Astrocyte (in vitro differentiated cells and primary cell): ENCODE measurements around the gene STK24. TPM values are rescaled to one million over a fixed set of nuclear protein-coding genes. Genes with fewer than 3 reads are reported as not detected.

Experiments
- DNase-seq: peaks from one replicate; pipeline ENCODE4 v3.0.0-alpha.2; 2010; ENCODE audit warnings: low read depth
- FAIRE-seq: peaks from 2 replicates; lab custom pipeline; 2011; peaks lifted over from hg19 to GRCh38; lab: Jason Lieb, UNC
- H2AFZ ChIP-seq: 2 replicates; pipeline ENCODE4 v1.6.0; 2012; ENCODE audit warnings: low read depth, low read length, inconsistent platforms
- H3K27ac ChIP-seq: 2 replicates; pipeline ENCODE4 v1.5.1; 2011; ENCODE audit warnings: low read depth, low read length, inconsistent platforms
- H3K27me3 ChIP-seq: 2 replicates; pipeline ENCODE4 v1.6.0; 2011; ENCODE audit warnings: low read length, inconsistent platforms; ENCODE audit not compliant: insufficient read depth
- H3K36me3 ChIP-seq: 2 replicates; pipeline ENCODE4 v1.5.1; 2011; ENCODE audit warnings: low read length, inconsistent platforms; ENCODE audit not compliant: insufficient read depth
- H3K4me1 ChIP-seq: 2 replicates; pipeline ENCODE4 v1.5.1; 2011; ENCODE audit warnings: low read length, inconsistent platforms; ENCODE audit not compliant: insufficient read depth
- H3K4me2 ChIP-seq: 2 replicates; pipeline ENCODE4 v1.6.0; 2012; ENCODE audit warnings: low read length, inconsistent platforms
- H3K4me3 ChIP-seq: 2 replicates; pipeline ENCODE4 v1.5.1; 2011; ENCODE audit warnings: low read depth, mild to moderate bottlenecking, low read length, inconsistent platforms; ENCODE audit not compliant: insufficient read depth
- H3K79me2 ChIP-seq: 2 replicates; pipeline ENCODE4 v1.6.0; 2012; ENCODE audit warnings: mild to moderate bottlenecking, low read length, inconsistent platforms; ENCODE audit not compliant: insufficient read depth
- H3K9ac ChIP-seq: 2 replicates; pipeline ENCODE4 v1.6.0; 2012; ENCODE audit warnings: mild to moderate bottlenecking, low read length, inconsistent platforms
- H3K9me3 ChIP-seq: 2 replicates; pipeline ENCODE4 v1.5.1; 2012; ENCODE audit warnings: low read depth, mild to moderate bottlenecking, low read length, inconsistent platforms; ENCODE audit not compliant: insufficient read depth
- H4K20me1 ChIP-seq: 2 replicates; pipeline ENCODE4 v1.6.0; 2012; ENCODE audit warnings: low read length, inconsistent platforms; ENCODE audit not compliant: insufficient read depth
- H3K27ac Mint-ChIP-seq: one replicate; pipeline ENCODE4 v1.8.0; 2021; ENCODE audit warnings: mild to moderate bottlenecking, mixed read lengths; ENCODE audit not compliant: unreplicated experiment
- H3K27me3 Mint-ChIP-seq: one replicate; pipeline ENCODE4 v1.8.0; 2021; ENCODE audit warnings: low read depth, mixed read lengths; ENCODE audit not compliant: unreplicated experiment
- H3K36me3 Mint-ChIP-seq: one replicate; pipeline ENCODE4 v1.8.0; 2021; ENCODE audit warnings: low read depth, mixed read lengths; ENCODE audit not compliant: unreplicated experiment
- H3K4me1 Mint-ChIP-seq: one replicate; pipeline ENCODE4 v1.8.0; 2021; ENCODE audit warnings: low read depth, mixed read lengths; ENCODE audit not compliant: unreplicated experiment
- H3K4me3 Mint-ChIP-seq: one replicate; pipeline ENCODE4 v1.8.0; 2021; ENCODE audit warnings: mild to moderate bottlenecking, moderate library complexity, mixed read lengths; ENCODE audit not compliant: unreplicated experiment
- H3K9me3 Mint-ChIP-seq: one replicate; pipeline ENCODE4 v1.8.0; 2021; ENCODE audit warnings: mild to moderate bottlenecking, mixed read lengths; ENCODE audit not compliant: unreplicated experiment
- EZH2 ChIP-seq: IDR thresholded peaks from 2 replicates; pipeline ENCODE4 v1.6.1; 2012; ENCODE audit warnings: mild to moderate bottlenecking, low read length, inconsistent platforms; ENCODE audit not compliant: insufficient read depth
- total RNA-seq: library from RNA; stranded (reverse); gene quantifications from 2 replicates; pipeline ENCODE4 v1.2.1, GENCODE V29; 2021
- TF ChIP-seq, protein P1 (sequence below): IDR thresholded peaks from 2 replicates; pipeline ENCODE4 v1.5.1; 2011; ENCODE audit warnings: low read depth, mild to moderate bottlenecking, inconsistent platforms, low read length, moderate library complexity; ENCODE audit not compliant: insufficient read depth

The STK24 gene
- total RNA-seq, 1 donor from 2014 or later, result 96.1 TPM

DNA sequence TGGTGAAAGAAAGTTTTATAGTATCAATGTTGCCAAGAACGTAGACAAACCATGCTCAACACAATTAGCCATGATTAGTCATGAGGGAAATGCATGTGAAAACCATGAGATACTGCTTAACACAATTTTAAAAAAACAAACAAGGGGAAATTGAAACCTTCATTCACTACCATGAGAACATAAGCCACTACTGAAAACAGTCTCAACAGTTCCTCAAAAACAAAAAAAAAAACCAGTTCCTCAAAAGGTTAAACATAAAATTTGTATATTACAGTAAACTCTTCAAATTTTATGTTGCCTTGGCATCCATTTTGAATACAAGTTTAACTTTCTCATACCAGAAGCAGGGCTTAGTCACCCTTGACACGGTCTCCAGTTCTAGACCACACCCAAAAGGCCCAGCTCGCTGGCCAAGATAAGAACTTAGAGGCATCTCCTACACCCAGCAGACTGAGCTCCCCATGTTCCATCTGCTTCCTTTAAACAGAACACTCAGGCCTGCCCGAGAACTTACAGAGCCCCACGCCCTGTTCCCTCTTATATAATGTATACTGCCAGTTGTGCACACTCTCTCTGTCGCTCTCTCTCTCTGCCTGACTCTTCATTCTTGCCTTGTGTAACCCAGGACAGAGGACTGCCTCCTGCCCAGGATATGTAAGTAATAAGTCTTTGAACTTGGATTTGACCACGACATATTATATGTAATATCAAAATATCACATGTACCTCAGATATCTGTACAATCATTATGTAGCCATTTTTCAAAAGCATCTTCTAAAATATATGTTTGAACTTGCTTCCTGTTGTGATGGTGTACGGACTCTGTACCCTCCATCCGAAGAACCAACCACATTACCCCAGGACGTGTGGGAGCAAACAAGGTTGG, 67.4 kb downstream of the STK24 start:
- TF ChIP-seq EZH2, result no peak
- TF ChIP-seq, protein P1, sequence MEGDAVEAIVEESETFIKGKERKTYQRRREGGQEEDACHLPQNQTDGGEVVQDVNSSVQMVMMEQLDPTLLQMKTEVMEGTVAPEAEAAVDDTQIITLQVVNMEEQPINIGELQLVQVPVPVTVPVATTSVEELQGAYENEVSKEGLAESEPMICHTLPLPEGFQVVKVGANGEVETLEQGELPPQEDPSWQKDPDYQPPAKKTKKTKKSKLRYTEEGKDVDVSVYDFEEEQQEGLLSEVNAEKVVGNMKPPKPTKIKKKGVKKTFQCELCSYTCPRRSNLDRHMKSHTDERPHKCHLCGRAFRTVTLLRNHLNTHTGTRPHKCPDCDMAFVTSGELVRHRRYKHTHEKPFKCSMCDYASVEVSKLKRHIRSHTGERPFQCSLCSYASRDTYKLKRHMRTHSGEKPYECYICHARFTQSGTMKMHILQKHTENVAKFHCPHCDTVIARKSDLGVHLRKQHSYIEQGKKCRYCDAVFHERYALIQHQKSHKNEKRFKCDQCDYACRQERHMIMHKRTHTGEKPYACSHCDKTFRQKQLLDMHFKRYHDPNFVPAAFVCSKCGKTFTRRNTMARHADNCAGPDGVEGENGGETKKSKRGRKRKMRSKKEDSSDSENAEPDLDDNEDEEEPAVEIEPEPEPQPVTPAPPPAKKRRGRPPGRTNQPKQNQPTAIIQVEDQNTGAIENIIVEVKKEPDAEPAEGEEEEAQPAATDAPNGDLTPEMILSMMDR, result no peak
- no peak overlapping the region for H2AFZ ChIP-seq
- Mint-ChIP-seq H3K4me3 (peak overlapping the region; percentile 64), H3K27me3 (no peaks in the 10 kb centered on the region), H3K9me3 (no peaks in the 10 kb centered on the region), H3K4me1 (peaks cover 53% of the 10 kb centered on the region), H3K27ac (peak overlapping the region; percentile 100), H3K36me3 (peaks cover 18% of the 10 kb centered on the region)
- peaks cover 36% of the 10 kb centered on the region for H3K4me1 ChIP-seq
- H3K79me2 ChIP-seq, result peaks cover 87% of the 10 kb centered on the region
- H4K20me1 ChIP-seq, result peaks cover 46% of the 10 kb centered on the region
- no peaks in the 10 kb centered on the region for H3K27me3 ChIP-seq
- H3K9ac ChIP-seq, result peak overlapping the region; percentile 69
- H3K4me2 ChIP-seq, result peak overlapping the region; percentile 69
- H3K4me3 ChIP-seq, result no peak overlapping the region
- DNase-seq (peak; percentile 86), FAIRE-seq (no peak)
- peak overlapping the region; percentile 85 for H3K27ac ChIP-seq
- no peaks in the 10 kb centered on the region for H3K9me3 ChIP-seq
- no peaks in the 10 kb centered on the region for H3K36me3 ChIP-seq

DNA sequence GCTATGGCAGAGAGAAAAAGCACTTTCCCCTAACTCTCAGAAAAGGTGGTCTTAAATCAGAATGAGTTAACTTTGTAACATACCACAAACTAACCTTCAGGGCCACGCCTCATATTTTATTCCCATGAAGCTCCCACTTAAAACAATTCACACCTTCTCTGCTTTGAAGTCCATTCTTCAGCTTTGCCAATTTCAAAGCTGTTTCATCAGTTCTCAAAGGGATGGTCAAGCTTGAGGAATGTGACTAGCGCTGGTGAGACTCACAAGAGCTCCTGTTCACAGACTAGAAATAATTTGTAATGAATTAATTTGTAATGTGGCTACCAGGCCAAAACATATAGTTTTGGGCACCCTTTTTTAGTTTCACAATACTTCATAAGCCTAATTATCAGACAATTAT, 68.2 kb downstream of the STK24 start:
- FAIRE-seq (no peak), DNase-seq (peak; percentile 87)
- Mint-ChIP-seq H3K27me3 (no peaks in the 10 kb centered on the region), H3K36me3 (peaks cover 24% of the 10 kb centered on the region), H3K27ac (peak overlapping the region; percentile 100), H3K4me1 (peaks cover 61% of the 10 kb centered on the region), H3K9me3 (no peaks in the 10 kb centered on the region), H3K4me3 (peak overlapping the region; percentile 64)
- Histone ChIP-seq H3K36me3 (no peaks in the 10 kb centered on the region), H3K4me2 (peak overlapping the region; percentile 69), H3K9ac (peak overlapping the region; percentile 69), H4K20me1 (peaks cover 47% of the 10 kb centered on the region), H2AFZ (no peak overlapping the region), H3K9me3 (no peaks in the 10 kb centered on the region), H3K27me3 (no peaks in the 10 kb centered on the region), H3K79me2 (peaks cover 93% of the 10 kb centered on the region), H3K27ac (peak overlapping the region; percentile 85), H3K4me1 (peaks cover 39% of the 10 kb centered on the region), H3K4me3 (no peak overlapping the region)
- no peak for TF ChIP-seq EZH2
- TF ChIP-seq, protein P1, result no peak

DNA sequence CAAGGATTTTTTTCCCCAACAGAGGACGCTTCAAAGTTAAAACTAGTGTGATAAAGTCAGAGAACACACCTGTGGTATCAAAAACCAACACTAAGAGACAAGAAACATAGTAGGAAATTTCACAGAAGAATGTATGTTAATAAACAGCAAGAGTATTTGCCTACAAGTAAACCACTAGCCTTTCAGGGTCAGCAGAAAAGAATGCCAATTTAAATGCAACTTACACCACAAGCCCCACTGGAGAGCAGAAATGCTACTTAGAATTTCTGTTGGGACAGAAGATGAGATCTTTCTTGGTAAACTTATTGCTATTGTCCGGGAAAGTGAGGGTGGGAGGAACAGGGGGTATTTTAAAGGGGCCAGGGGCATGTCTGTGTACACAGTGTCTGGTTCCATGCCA, 68.6 kb downstream of the STK24 start:
- H3K9me3 ChIP-seq, result no peaks in the 10 kb centered on the region
- no peaks in the 10 kb centered on the region for H3K27me3 ChIP-seq
- H2AFZ ChIP-seq, result no peak overlapping the region
- H3K4me2 ChIP-seq, result peak overlapping the region; percentile 69
- Mint-ChIP-seq H3K27ac (peak overlapping the region; percentile 100), H3K4me1 (peaks cover 65% of the 10 kb centered on the region), H3K9me3 (no peaks in the 10 kb centered on the region), H3K4me3 (peak overlapping the region; percentile 58), H3K27me3 (no peaks in the 10 kb centered on the region), H3K36me3 (peaks cover 25% of the 10 kb centered on the region)
- H3K36me3 ChIP-seq, result no peaks in the 10 kb centered on the region
- DNase-seq, result peak; percentile 77
- H3K4me1 ChIP-seq, result peaks cover 43% of the 10 kb centered on the region
- H3K79me2 ChIP-seq, result peaks cover 93% of the 10 kb centered on the region
- peak overlapping the region; percentile 69 for H3K9ac ChIP-seq
- no peak overlapping the region for H3K4me3 ChIP-seq
- H4K20me1 ChIP-seq, result peaks cover 47% of the 10 kb centered on the region
- TF ChIP-seq EZH2, result no peak
- TF ChIP-seq, protein P1, result no peak
- H3K27ac ChIP-seq, result peak overlapping the region; percentile 85
- no peak for FAIRE-seq
